ENCODE data around the gene WNT5A. TPM values are rescaled to one million over a fixed set of nuclear protein-coding genes. Genes with fewer than 3 reads are reported as not detected.

The WNT5A gene
- total and polyA plus RNA-seq, 2 donors (not counting 1 experiment from before 2014, with no cell fraction given) = 117 to 224 TPM

DNA sequence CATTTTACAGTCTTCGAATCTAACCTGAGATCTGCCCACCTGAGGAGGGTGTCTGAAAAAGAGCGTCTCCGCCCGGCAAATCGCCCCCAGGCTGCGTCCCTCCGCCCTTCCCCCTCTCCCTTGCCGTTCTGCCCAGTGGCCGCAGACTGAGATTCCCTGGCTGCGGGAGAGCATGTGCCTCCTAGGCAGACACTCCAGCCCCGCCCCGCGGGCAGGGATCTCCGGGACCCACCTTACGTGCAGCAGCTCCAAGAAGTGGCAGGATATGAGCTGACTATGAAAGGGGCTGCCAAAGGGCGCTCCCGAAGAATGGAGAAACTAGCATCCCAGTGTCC lies 2.7 kb upstream of the WNT5A start:
- Histone ChIP-seq H2AFZ (ENCODE audit: low read length) (no peak overlapping the region), H3K79me2 (ENCODE audit: control insufficient read depth, insufficient read depth, low read length) (peaks cover 31% of the 10 kb centered on the region), H3K9me3 (ENCODE audit: control insufficient read depth, insufficient read depth, low read depth, low read length) (no peaks in the 10 kb centered on the region), H3K36me3 (ENCODE audit: control insufficient read depth, insufficient read depth, low read length) (no peaks in the 10 kb centered on the region), H3K27ac (ENCODE audit: insufficient read depth, low read length) (no peak overlapping the region), H3K9ac (ENCODE audit: insufficient read depth, low read length) (no peak overlapping the region), H4K20me1 (ENCODE audit: control insufficient read depth, extremely low read depth, insufficient read depth, low read length) (no peaks in the 10 kb centered on the region), H3K4me3 (replicated peaks in 1 of 4; ENCODE audit: control extremely low read depth in 1 of 4, insufficient read depth in 1 of 4, low read depth in 3 of 4, low read length in 4 of 4) (no peak overlapping the region), H3K4me2 (ENCODE audit: extremely low read depth, insufficient read depth, low read length) (no peak overlapping the region), H3K27me3 (ENCODE audit: control insufficient read depth, insufficient read depth, low read length) (no peaks in the 10 kb centered on the region), H3K4me1 (ENCODE audit: control insufficient read depth, extremely low read depth, insufficient read depth, low read length) (peaks cover 16% of the 10 kb centered on the region)
- no peak for TF ChIP-seq EZH2 (IDR thresholded peaks at IDR 0.05; ENCODE audit: low read length, missing control alignments)
- TF ChIP-seq, protein P1, sequence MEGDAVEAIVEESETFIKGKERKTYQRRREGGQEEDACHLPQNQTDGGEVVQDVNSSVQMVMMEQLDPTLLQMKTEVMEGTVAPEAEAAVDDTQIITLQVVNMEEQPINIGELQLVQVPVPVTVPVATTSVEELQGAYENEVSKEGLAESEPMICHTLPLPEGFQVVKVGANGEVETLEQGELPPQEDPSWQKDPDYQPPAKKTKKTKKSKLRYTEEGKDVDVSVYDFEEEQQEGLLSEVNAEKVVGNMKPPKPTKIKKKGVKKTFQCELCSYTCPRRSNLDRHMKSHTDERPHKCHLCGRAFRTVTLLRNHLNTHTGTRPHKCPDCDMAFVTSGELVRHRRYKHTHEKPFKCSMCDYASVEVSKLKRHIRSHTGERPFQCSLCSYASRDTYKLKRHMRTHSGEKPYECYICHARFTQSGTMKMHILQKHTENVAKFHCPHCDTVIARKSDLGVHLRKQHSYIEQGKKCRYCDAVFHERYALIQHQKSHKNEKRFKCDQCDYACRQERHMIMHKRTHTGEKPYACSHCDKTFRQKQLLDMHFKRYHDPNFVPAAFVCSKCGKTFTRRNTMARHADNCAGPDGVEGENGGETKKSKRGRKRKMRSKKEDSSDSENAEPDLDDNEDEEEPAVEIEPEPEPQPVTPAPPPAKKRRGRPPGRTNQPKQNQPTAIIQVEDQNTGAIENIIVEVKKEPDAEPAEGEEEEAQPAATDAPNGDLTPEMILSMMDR (conservative IDR thresholded peaks at IDR 0.05 in 1 of 2, IDR thresholded peaks at IDR 0.05 in 1 of 2; ENCODE audit: low read depth in 1 of 2, low read length in 2 of 2) = no peak
- peak in 1 of 2 donors; percentile 49 for DNase-seq (ENCODE audit: low read depth in 2 of 2)

DNA sequence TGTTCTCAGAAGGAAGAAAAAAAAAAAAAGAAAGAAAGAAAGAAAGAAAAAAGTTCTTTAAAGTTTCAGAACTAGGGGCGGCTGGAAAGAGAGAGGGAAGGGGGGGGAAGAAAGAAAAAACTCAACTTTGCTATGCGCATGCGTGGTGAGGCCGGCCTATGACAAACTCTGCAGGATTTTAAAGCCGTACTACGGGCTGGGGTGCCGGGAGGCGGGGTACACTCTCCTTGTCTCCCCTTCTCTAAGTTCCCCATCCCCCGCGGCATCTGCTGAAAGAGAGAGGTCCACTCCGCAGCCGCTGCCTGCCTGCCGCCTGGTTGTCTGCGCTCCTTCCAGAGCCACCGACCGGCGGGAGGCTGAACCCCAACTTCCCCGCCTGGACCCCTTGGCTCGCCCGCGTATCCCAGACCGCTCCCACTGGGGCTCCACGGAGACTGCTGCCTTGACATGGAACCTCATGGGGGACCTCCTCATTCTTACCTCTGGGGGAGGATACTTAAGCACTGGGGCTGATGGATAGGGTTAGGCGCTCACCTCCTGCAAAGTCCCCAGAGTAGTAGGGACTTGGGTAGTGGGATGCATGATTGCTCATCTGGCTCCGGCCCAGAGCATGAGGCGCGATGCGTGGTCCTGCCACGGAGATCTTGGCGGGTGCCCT lies 1.4 kb upstream of the WNT5A start:
- peaks cover 43% of the 10 kb centered on the region for H3K79me2 ChIP-seq (ENCODE audit: control insufficient read depth, insufficient read depth, low read length)
- peak overlapping the region; percentile 69 to 91 (median 83) for H3K4me3 ChIP-seq (replicated peaks in 1 of 4; ENCODE audit: control extremely low read depth in 1 of 4, insufficient read depth in 1 of 4, low read depth in 3 of 4, low read length in 4 of 4)
- peak; percentile 84 to 86 for DNase-seq (ENCODE audit: low read depth in 2 of 2)
- H3K27ac ChIP-seq (ENCODE audit: insufficient read depth, low read length) = peak overlapping the region; percentile 89
- H3K4me1 ChIP-seq (ENCODE audit: control insufficient read depth, extremely low read depth, insufficient read depth, low read length) = peaks cover 16% of the 10 kb centered on the region
- H4K20me1 ChIP-seq (ENCODE audit: control insufficient read depth, extremely low read depth, insufficient read depth, low read length) = no peaks in the 10 kb centered on the region
- no peaks in the 10 kb centered on the region for H3K27me3 ChIP-seq (ENCODE audit: control insufficient read depth, insufficient read depth, low read length)
- TF ChIP-seq, protein P1 (conservative IDR thresholded peaks at IDR 0.05 in 1 of 2, IDR thresholded peaks at IDR 0.05 in 1 of 2; ENCODE audit: low read depth in 1 of 2, low read length in 2 of 2) = no peak
- no peak for TF ChIP-seq EZH2 (IDR thresholded peaks at IDR 0.05; ENCODE audit: low read length, missing control alignments)
- H3K9ac ChIP-seq (ENCODE audit: insufficient read depth, low read length) = peak overlapping the region; percentile 87
- peak overlapping the region; percentile 33 for H2AFZ ChIP-seq (ENCODE audit: low read length)
- no peaks in the 10 kb centered on the region for H3K9me3 ChIP-seq (ENCODE audit: control insufficient read depth, insufficient read depth, low read depth, low read length)
- H3K36me3 ChIP-seq (ENCODE audit: control insufficient read depth, insufficient read depth, low read length) = peaks cover 2% of the 10 kb centered on the region
- peak overlapping the region; percentile 82 for H3K4me2 ChIP-seq (ENCODE audit: extremely low read depth, insufficient read depth, low read length)

DNA sequence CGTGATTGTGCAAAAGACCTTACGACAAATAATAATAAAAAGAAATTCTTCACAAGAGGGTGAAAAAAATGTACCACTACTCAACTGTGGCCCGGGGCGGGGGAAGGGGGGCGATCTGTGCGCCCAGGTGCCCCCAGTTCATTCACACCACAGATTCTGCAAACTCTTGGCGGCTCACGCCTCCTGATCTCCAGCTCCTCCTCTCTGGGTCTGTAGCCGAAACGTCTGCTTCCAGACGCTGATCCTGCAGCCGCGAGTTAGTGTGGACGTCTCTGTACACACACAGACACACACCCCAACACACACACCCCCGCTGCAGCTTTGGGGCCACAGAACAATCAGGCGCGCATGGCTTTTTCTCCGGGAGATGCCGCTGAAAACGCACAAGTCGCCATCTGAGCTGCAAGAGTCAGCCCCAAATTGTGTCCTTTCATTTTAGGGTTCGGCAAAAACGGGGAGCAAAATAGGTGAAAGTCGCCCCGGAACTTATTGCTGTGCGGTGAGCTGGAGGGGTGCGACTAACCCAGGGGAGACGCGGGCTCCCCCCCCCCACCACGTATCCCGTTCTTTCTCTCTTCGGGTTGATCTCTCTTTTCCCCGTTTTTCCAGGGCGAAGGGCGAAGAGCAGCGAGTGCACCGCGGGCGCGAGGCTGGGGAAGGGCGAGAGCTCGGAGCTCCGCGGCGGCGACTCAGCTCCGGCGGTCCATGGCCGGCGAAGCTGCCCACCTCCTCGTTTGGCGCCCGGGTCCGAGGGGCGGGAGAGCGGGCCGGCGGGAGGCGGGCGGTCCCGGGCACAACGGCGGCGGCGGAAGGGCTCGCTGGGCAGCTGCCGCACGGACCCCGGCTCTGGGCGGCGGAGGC lies 505 bp upstream of the WNT5A start:
- peak overlapping the region; percentile 89 for H3K27ac ChIP-seq (ENCODE audit: insufficient read depth, low read length)
- no peaks in the 10 kb centered on the region for H4K20me1 ChIP-seq (ENCODE audit: control insufficient read depth, extremely low read depth, insufficient read depth, low read length)
- H3K27me3 ChIP-seq (ENCODE audit: control insufficient read depth, insufficient read depth, low read length) = no peaks in the 10 kb centered on the region
- peak overlapping the region; percentile 12 for H2AFZ ChIP-seq (ENCODE audit: low read length)
- peaks cover 16% of the 10 kb centered on the region for H3K4me1 ChIP-seq (ENCODE audit: control insufficient read depth, extremely low read depth, insufficient read depth, low read length)
- peak; percentile 67 to 83 for DNase-seq (ENCODE audit: low read depth in 2 of 2)
- H3K36me3 ChIP-seq (ENCODE audit: control insufficient read depth, insufficient read depth, low read length) = peaks cover 5% of the 10 kb centered on the region
- peak overlapping the region; percentile 53 for H3K4me2 ChIP-seq (ENCODE audit: extremely low read depth, insufficient read depth, low read length)
- peak overlapping the region; percentile 69 to 91 (median 83) for H3K4me3 ChIP-seq (replicated peaks in 1 of 4; ENCODE audit: control extremely low read depth in 1 of 4, insufficient read depth in 1 of 4, low read depth in 3 of 4, low read length in 4 of 4)
- TF ChIP-seq, protein P1 (conservative IDR thresholded peaks at IDR 0.05 in 1 of 2, IDR thresholded peaks at IDR 0.05 in 1 of 2; ENCODE audit: low read depth in 1 of 2, low read length in 2 of 2) = no peak
- no peak for TF ChIP-seq EZH2 (IDR thresholded peaks at IDR 0.05; ENCODE audit: low read length, missing control alignments)
- H3K9ac ChIP-seq (ENCODE audit: insufficient read depth, low read length) = peak overlapping the region; percentile 87
- no peaks in the 10 kb centered on the region for H3K9me3 ChIP-seq (ENCODE audit: control insufficient read depth, insufficient read depth, low read depth, low read length)
- peaks cover 52% of the 10 kb centered on the region for H3K79me2 ChIP-seq (ENCODE audit: control insufficient read depth, insufficient read depth, low read length)
